GM19463 (cell line): ENCODE measurements around the gene TSEN2.

Experiments used
- ATAC-seq: cut with Tn5 transposase; IDR thresholded peaks from one replicate; pipeline ENCODE4 v1.9.1; 2021; ENCODE audit warnings: mild to moderate bottlenecking, moderate library complexity; ENCODE audit not compliant: unreplicated experiment

TSEN2 gene

GRCh38 chr3:12545473-12545791 lies 61.2 kb downstream of the TSEN2 start, which contains the start of gene MKRN2OS:
Gene MKRN2OS, minus strand, starts transcription at chr3:12545499. Its CDS starts 35 bp downstream, at chr3:12545464.
- ATAC-seq, result no peak

DNA sequence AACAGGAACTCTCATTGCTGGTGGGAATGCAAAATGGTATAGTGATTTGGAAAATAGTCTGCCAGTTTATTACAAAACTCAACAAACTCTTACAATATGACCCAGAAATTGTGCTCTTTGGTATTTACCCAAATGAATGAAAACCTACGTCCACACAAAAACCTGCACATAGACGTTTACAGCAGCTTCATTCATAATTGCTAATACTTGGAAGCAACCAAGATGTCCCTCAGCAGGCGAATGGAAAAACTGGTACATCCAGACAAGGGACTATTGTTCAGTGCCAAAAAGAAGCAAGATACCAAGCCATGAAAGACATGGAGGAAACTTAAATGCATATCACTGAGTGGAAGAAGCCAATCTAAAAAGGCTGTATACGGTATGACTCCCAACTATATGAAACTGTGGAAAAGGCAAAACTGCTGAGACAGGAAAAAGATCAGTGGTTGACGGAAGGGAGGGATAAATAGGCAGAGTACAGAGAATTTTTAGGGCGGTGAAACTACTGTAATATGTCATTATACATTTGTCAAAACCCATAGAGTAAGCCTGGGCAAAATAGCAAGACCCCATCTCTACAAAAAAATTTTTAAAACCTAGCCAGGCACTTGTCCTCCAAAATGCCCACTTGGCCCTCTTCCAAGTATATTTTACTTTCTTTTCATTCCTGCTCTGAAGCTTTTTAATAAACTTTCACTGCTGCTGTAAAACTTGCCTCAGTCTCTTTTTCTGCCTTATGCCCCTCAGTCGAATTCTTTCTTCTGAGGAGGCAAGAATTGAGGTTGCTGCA lies 65.9 kb downstream of the TSEN2 start:
- ATAC-seq, result no peak

- no peak for ATAC-seq
Measured at GRCh38 chr3:12553921-12554391, 69.7 kb downstream of the TSEN2 start.

- ATAC-seq, result no peak
Measured at GRCh38 chr3:12556314-12556689, 72.0 kb downstream of the TSEN2 start.

DNA sequence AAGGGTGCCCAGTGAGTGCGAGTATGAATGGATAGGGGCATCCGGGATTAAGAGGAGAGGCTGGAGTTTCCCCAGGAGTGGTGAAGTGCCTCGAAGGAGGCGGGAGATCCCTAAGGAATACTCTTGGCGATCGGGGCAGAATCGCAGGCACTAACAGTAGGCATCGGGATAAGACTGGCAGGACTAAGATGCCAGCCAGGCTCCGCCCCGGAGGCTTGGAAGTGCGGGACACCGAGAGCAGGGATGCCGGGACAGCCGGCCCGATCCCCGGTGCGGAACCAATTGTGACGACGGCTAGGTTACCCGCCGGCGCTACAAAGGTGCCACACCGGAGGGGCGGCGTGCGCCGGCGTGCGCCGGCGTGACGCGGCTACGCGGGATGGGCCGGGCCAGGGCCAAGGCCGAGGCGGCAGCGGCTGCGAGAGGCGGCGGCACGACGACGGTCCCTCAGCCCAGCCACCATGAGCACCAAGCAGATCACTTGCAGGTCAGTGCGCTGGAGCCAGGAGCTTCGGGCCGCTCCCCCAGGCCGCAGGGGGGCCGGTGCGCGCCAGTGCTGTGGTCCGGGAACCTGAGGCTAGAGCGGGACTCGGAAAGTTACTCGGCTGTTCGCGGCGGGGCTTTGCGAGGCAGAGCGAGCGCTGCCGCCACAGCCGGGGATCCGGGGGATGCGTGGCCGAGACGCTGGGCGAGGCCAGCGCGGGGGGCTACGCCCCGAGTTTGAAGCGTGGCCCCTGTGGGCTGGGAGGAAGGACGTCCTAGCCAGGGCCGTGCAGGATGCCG lies 72.6 kb downstream of the TSEN2 start, which contains the start of gene MKRN2:
Gene MKRN2, plus strand, starts transcription at position 398 of the 783 bp plus-strand sequence. Its CDS starts 64 bp downstream, at position 462.
- ATAC-seq, result peak; percentile 83

- no peak for ATAC-seq
Measured at GRCh38 chr3:12557473-12558100, 73.3 kb downstream of the TSEN2 start.

GRCh38 chr3:12558706-12559105 lies 74.4 kb downstream of the TSEN2 start:
- ATAC-seq, result no peak

- no peak for ATAC-seq
Measured at GRCh38 chr3:12559520-12559919, 75.2 kb downstream of the TSEN2 start.

DNA sequence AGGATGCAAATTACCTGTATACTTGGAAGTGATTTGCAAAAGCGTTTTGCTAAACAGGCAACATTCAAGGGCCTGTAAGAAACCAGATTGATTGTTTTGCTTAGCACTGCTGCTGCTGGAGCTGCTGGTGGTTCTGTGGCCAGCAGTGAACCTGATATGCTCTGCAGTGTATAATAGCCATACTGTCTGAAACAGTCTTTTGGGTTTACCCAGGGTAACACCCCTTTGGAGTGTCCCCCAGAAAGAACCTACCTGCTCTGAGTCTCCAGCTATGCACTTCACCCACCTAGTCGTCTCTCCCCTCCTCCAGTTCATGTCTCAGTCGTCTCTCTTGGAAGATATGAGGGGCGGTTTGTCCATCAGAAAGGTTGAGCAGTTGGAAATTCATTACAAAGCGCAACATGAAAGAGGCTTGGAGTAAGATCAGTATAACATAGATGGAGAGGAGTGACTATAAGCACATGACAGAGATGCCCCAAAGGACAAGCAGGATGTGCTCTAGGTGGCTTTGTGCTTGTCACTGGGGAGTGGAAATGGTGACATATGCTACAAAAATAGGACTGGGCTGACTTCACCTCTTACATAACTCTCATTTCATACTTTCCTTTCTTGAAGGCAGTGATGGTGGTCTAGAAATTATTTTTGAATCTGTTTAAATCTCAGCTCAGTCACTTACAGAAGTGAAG lies 76.4 kb downstream of the TSEN2 start:
- ATAC-seq, result peak; percentile 43

DNA sequence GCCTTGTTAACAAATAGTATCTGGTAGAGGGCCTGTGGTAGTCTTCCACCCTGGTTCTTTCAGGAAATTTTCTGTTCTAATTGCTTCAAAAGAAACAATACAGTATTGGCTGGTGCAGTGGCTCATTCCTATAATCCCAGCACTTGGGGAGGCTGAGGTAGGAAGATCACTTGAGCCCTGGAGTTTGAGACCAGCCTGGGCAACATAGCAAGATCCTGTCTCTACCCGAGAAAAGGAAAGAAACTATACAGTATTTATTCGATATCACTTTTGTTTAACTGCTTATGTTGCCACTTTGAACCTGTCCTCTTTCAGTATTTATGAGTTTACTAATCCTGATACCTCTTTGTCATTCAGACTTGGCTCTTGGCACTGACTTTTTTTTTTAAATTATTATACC lies 77.1 kb downstream of the TSEN2 start:
- ATAC-seq, result no peak

DNA sequence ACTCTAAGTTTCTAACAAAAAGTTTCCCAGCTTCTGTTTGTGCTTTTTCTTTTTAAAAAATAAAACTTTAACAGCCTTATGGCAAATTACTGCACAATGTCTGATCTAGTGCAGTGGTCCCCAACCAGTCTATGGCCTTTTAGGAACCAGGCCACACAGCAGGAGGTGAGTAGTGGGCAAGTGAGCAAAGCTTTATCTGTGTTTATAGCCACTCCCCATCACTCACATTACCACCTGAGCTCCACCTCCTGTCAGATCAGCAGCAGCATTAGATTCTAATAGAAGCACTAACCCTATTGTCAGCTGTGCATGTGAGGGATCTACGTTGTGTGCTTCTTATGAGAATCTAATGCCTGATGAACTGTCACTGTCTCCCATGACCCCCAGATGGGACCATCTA lies 78.2 kb downstream of the TSEN2 start:
- no peak for ATAC-seq

DNA sequence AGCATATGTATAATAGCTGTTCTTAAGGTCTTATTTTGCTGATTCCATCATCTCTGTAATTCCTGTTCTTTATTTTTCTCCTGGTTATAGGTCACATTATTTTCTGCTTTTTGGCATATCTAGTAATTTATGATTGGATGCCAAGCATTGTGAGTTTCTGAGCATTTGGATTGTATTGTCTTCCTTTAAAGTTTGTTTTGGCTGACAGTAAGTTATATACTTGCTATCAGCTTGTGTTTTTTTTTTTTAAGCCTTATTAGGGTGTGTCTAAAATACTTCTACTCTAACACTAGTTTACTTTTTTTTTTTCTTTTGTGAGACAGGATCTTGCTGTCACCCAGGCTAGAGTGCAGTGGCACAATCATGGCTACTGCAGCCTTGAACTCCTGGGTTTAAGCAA lies 82.7 kb downstream of the TSEN2 start:
- ATAC-seq, result no peak

- no peak for ATAC-seq
Measured at GRCh38 chr3:12568747-12569146, 84.5 kb downstream of the TSEN2 start.

DNA sequence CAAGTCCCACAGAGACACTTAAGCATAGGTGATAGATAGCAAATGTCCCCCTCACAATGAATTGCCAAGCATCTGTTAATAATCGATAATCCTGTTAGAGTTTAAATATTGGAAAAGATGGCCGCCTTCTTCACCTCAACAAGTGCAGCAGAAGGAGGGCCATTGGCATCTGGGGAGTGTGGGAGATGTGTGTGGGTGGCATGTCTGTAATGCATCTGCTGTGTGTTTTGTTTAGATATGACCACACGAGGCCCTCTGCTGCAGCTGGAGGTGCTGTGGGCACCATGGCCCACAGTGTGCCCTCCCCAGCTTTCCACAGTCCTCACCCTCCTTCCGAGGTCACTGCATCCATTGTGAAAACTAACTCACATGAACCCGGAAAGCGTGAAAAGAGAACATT lies 85.6 kb downstream of the TSEN2 start:
- ATAC-seq, result no peak

GRCh38 chr3:12571986-12572385 lies 87.7 kb downstream of the TSEN2 start:
- no peak for ATAC-seq

GRCh38 chr3:12574131-12574530 lies 89.9 kb downstream of the TSEN2 start:
- ATAC-seq, result no peak

DNA sequence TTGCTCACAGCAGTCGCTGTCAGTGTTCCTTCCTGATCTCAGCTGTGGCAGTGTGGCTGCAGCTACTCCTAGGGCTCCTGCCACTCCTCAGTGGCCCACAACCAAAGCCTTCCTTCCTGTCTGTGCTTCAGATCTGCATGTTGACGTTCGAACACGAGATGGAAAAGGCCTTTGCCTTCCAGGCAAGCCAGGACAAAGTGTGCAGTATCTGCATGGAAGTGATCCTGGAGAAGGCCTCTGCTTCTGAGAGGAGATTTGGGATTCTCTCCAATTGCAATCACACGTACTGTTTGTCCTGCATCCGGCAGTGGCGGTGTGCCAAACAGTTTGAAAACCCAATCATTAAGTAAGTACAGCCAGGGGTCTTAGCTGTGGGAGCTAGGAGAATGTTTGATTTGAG lies 90.4 kb downstream of the TSEN2 start:
- no peak for ATAC-seq

DNA sequence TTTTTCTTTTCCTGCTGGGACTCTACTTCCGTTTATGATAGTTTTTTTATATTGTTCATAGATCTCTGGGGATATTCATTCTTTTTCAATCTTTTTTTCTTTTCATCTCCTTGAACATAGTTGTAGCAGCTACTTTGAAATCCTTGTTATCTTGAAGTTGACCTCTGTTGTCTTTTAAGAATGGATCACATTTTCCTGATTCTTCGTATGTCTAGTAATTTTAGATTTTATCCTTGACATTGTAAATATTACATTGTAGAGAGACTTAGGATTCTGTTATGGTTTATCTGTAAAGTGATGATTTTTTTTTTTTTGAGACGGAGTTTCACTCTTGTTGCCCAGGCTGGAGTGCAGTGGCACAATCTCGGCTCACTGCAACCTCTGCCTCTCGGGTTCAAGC lies 93.1 kb downstream of the TSEN2 start:
- ATAC-seq, result no peak

GRCh38 chr3:12578742-12579141 lies 94.5 kb downstream of the TSEN2 start:
- no peak for ATAC-seq

GRCh38 chr3:12579456-12579855 lies 95.2 kb downstream of the TSEN2 start:
- no peak for ATAC-seq

GRCh38 chr3:12579905-12580304 lies 95.6 kb downstream of the TSEN2 start:
- ATAC-seq, result no peak
